GM19468 (cell line): ENCODE data around the gene FASN.

Experiments used
- ATAC-seq: cut with Tn5 transposase; IDR thresholded peaks from one replicate; pipeline ENCODE4 v1.9.1; 2021; ENCODE audit warnings: mild to moderate bottlenecking, moderate library complexity, moderate number of reproducible peaks; ENCODE audit not compliant: unreplicated experiment; ENCODE audit errors: extremely low read depth

The FASN gene

DNA sequence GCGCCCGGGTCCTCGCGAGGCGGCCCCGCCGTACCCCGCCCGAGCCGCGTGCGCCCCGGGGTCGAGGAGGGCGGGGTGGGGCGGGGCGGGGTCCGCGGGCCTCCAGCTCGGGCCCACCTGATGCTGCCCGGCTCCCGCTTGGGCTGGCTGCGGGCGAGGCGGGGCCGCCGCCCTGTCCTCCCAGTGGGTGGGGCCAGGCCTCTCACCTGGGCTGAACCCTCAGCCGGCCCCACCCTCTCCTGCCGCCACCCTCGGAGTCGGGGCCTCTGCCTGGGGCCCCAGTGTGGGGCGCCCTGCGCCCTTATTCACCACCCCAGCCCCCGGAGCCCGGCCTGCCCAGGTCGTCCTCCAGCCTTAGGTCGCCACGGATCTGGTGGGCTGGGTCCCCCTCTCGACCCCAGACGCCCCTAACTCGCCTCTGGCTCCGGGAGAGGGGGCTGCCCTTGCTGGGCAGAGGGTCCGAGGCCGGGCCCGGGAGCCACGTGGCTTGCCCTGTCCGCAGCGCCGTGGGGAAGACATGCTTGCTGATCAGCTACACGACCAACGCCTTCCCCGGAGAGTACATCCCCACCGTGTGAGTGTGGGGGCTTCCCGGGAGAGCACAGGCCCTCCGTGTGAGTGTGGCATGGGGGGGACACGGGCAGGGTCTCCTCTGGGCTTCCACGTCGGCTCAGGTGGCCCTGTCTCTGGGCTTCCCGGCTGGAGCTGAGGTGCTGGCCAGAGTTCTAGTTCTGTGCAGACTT is 66.0 kb downstream of the FASN start:
- ATAC-seq = no peak

DNA sequence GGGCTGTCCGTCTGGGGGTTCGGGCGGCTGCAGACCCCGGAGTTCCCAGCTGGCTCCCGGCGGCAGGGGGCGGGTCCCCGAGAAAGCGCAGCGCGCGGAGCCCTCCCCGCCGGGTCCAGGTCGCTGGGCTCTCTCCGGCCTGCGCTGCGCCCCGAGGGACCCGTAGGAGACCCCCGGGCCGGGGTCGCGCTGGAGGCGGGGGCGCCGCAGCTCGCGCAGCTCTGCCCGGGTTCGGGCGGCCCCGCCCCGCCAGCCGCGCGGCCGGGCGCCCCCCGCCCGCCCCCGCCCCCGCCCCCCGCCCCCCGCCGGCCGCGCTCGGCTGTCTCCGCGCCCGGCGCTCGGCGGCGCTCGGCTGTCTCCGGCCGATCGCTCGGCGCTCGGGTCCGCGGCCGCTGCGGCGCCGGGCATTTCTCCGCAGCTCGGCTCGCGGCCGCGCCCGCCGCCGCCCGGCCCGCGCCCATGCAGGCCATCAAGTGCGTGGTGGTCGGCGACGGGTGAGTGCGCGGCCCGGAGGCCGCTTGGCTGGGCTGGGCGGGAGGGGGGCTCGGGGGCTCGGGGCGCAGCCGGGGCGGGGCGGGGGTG is 66.6 kb downstream of the FASN start, which contains the start of gene RAC3:
TSS of gene RAC3 (plus strand) at position 376 of the 582 bp plus-strand sequence. CDS start at position 460, 84 bp downstream.
- no peak for ATAC-seq

- ATAC-seq = no peak
These were observed 67.3 kb downstream of the FASN start for GRCh38 chr17:82030470-82031302.

DNA sequence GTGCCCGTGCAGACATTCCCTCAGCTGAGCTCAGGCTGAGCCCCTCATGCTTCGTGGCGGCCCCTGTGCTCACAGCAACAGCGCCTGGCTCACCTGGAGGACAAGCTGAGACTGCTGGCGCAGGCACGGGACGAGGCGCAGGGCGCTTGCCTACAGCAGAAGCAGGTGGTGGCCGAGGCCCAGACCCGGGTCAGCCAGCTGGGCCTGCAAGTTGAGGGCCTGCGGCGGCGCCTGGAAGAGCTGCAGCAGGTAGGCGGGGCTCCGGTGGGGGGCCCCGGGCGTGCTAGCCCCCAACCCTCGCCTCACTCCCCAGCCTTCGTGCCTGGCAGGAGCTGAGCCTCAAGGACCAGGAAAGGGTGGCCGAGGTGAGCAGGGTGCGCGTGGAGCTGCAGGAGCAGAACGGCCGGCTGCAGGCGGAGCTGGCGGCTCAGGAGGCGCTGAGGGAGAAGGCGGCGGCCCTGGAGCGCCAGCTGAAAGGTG is 68.0 kb downstream of the FASN start:
- no peak for ATAC-seq

GRCh38 chr17:82029391-82029790 is 68.6 kb downstream of the FASN start:
- ATAC-seq = no peak

- no peak for ATAC-seq
These were observed 69.1 kb downstream of the FASN start for GRCh38 chr17:82028966-82029365.
